HG02642 (cell line): Measurements from ENCODE around the gene IQSEC3.
"Not testable (repeated sequence)": the region's sequence is repeated elsewhere in the genome, so short reads cannot be mapped to it uniquely, and the experiment has no call there.

ENCODE experiments used
- ATAC-seq: cut with Tn5 transposase; IDR thresholded peaks from one replicate; pipeline ENCODE4 v1.9.1; 2021; ENCODE audit warnings: mild to moderate bottlenecking; ENCODE audit not compliant: unreplicated experiment, poor library complexity

IQSEC3 gene

GRCh38 chr12:175250-175649 is 108.7 kb downstream of the IQSEC3 start:
- no peak for ATAC-seq

- ATAC-seq = no peak
Observed at GRCh38 chr12:175759-176158, 109.2 kb downstream of the IQSEC3 start.

GRCh38 chr12:176321-177181 is 110.0 kb downstream of the IQSEC3 start:
- ATAC-seq = no peak

DNA sequence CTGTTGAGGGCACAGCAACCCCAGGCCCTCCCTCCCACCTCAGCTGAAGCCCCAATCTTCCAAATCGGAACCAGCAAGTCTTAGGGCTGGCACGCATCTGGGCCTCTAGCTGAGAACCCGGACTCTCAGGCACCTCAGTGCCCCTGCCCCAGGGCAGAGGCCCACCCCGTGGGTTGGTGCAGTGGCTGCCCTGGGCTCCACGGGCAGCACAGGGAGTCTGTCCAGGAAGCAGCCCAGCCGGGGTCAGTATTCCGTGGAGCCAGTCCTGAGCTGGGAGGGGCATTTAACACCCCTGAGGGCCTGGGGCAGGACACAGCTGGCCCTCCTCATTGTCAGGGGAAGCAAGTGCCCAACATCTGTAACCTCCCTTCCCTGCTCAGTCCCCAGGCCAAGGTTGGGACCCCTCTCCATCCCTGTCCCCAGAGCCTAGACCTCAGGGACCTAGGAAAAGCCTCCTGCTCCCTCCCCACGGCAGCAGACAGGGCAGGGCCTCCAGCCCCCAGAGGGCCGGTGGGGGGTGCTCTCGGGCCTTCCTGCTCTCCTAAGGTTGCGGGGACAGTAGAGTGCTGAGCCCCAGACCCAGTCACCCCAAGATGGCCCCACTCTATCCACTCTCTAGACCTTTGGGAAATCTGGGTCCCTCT is 110.9 kb downstream of the IQSEC3 start:
- no peak for ATAC-seq

- ATAC-seq = no peak
Observed at GRCh38 chr12:177980-178828, 111.6 kb downstream of the IQSEC3 start.

GRCh38 chr12:178829-179109 is 112.2 kb downstream of the IQSEC3 start:
- ATAC-seq = no peak

DNA sequence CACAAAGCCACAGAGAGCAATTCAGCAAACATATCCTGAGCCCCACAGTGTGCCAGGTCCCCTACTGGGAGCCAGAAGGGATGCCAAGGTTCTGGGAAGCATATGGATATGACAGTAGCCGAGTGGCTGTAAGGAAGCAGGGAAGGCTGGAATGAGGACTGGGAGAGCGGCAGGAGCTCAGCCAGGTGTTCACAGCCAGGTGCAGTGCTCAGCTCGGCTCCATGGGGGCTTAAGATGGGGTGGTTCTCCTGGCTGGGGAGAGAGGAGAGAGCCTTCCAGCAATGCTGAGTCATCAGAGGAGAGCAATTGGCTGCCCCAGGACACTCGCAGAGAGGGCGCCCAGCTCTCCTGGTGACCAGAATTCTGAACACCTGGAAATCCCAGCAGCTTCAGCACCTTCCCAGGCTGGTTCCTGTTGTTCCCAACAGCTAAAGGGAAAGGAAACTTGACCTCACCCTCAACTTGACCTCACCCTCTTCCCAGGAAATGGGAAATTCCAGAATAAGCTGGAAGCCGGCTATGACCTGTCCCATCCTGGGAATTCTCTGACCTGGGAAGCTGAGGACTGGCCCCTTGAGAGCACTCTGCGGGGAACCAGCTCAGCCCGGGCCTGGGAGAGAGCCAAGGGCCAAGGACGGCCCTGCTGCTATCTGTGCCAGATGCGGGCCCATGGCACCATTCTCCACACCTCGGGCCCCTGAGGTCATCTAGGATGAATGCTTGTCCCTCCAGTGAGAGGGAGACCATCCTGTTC is 112.7 kb downstream of the IQSEC3 start:
- ATAC-seq = no peak

GRCh38 chr12:179885-180284 is 113.3 kb downstream of the IQSEC3 start:
- ATAC-seq = no peak

- ATAC-seq = no peak
Observed at GRCh38 chr12:180445-180844, 113.9 kb downstream of the IQSEC3 start.

- ATAC-seq = no peak
Observed at GRCh38 chr12:181921-182320, 115.4 kb downstream of the IQSEC3 start.

DNA sequence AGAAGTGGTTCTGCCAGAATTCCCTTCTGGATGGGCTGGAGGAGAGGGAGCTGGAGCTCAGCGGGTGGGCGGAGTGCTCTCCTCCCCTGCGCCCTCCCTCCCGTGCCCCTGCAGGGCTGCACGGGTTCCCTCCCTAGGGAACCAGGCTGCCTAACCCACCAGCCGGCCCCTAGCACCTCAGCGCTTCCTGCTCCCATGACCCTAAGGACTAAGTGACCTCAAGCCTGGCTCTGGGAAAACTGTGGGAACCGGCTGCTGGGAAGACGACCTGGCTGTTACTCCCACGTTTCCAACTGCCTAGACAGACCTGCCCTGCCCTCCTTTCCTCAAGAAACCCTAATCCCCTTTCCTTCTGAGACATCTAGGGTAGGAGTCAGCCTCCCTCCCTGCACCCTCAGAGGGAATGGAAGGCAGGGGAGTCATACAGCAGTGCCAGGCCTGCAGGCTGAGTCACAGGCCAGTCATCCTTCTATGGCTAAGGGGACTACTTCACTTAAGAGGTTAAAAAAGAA is 115.9 kb downstream of the IQSEC3 start:
- ATAC-seq = no peak

- no peak for ATAC-seq
Observed at GRCh38 chr12:184811-185575, 118.4 kb downstream of the IQSEC3 start.

DNA sequence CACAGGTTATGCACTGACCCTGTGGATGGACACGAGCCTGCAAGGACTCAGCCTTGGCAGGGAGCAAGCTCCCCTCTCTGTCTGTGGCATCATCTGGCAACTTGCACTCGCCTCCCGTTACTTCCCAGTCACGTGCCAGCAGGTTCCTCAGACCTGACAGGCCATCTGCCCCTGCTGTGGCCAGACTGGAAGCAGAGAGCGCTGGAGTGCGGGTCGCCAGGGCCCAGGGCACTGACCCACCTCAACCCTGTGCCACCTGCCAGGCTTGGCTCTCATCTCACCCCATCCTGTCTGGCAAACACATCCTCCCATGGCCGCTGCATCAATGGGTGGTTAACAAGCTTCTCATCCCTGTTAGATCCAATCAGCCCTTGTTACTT is 119.0 kb downstream of the IQSEC3 start:
- ATAC-seq = no peak

DNA sequence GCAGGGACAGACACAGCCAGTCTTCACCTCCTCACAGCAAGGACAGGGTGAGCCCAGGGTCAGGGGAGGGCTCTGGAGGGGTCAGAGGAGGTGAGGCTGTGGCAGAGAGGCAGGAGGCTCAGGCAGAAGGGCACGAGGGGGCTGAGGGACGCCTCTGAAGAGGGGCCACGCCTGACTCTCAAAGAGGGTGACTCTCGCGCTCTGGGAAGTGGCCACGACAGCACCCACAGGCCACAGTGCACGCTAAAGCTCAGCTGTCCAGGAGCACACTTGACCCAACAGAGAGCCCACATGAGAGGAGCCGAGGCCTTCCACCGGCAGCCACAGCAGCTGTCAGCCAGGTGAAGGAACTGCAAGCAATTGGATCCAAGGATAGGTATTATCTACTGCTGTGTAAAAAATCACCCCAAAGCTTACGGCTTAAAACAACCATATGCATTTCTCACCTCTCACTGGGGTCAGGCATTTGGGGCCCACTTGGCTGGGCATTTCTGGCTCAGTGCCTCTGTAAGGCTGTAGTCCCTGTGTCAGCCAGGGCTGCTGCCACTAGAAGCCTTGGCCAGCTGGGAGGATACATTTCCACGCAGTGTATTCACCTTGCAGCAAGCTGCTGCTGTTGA is 119.5 kb downstream of the IQSEC3 start:
- no peak for ATAC-seq

DNA sequence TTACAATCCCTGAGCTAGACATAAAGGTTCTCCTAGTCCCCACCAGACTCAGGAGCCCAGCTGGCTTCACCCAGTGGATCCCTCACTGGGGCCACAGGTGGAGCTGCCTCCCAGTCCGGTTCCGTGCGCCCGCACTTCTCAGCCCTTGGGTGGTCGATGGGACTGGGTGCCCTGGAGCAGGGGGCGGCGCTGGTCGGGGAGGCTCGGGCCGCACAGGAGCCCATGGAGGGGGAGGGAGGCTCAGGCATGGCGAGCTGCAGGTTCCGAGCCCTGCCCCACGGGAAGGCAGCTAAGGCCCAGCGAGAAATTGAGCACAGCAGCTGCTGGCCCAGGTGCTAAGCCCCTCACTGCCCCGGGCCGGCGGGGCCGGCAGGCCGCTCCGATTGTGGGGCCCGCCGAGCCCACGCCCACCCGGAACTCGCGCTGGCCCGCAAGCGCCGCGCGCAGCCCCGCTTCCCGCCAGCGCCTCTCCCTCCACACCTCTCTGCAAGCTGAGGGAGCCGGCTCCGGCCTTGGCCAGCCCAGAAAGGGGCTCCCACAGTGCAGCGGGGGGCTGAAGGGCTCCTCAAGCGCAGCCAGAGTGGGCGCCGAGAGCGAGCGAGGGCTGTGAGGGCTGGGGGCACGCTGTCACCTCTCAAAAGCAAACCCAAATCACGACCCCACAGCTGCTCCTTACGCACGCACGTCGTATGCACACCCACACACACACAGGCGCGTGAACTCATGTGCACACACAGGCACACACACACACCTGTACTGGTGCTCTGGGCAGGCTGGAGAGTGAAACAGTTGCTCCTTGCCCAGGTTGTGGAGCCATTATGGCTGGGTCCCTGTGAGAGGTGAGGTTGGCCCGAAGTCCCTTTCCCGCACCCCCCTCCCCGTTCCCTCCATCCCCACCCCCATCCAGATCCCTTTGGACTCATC is 121.7 kb downstream of the IQSEC3 start:
- ATAC-seq = not testable (repeated sequence)

DNA sequence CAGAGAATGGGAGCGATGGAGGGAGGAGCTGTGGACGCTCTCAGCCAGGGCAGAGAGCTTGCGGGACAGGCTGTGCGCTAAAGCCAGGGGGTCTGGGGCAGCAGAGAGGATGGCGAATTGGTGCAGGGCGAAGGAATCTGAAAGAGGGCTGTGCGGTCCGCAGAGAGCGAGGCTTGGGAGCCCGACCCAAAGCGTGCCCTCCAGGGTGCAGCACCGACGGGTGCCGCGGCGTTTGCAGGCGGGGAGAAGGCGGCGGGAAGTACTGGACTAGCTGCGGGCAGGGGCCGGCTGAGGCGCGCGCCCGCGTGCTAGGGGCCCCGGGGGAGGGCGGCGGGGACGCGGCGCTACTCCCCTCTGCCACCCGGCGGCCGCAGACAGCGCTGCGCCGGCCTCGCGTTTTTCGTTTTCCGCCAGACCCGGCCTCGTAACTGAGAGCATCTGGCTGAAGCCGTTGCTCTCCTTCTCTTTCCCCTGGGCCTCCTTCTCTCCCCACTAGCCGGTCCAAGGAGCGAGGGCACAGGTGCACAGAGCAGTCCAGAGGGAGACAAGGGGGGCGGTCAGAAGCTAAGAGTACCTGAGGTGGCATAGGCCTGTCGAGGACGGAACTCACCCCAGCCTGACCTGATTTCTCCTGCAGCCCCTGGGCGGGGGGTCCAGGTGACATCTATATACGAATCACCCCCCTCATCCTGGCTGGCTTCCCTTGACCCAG is 122.5 kb downstream of the IQSEC3 start:
- ATAC-seq = no peak

DNA sequence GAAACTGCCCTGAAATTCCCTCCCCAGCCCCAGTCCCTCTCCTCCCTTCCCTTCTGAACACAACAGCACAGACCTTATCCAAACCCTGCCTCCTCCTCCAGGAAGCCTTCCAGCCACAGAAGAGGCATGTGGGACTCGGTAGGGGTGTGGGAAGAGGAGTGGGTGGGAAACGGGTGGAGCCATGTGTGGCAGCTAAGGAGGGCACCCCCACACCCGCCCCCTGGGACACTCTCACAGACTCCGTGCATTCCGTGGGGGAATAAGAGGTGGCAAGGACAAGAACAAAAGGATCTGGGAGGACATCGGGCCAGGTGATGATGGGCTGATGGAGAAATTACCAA is 123.0 kb downstream of the IQSEC3 start:
- ATAC-seq = no peak

DNA sequence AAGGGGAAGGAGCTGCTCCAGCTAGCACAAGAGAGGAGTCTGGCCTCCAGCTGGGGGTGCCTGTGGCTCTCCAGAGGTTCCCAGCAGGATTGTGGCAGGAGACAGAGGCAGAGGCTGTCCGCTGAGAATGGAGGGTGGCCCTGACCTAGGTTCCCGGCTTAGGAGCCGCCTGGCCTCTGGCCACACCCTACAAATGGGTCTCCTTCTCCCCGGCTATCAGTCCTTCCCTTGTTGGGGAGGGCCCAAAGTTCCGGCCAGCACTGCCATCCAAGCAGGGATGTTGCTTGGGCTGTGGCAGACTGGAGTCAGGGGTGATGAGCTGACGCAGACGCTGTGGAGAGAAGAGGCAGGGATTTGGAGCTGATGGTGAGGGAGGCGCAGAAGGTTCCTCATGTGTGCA is 124.3 kb downstream of the IQSEC3 start:
- ATAC-seq = no peak
